GM12873 (cell line): Measurements from ENCODE around the gene JOSD1.

Experiments
- TF ChIP-seq, protein P1 (sequence below): IDR thresholded peaks from 2 replicates; pipeline ENCODE4 v1.5.1; 2012; ENCODE audit warnings: low read depth, mild to moderate bottlenecking, moderate library complexity, low read length, control low read depth; ENCODE audit not compliant: insufficient read depth; ENCODE audit errors: missing control alignments

The JOSD1 gene

GRCh38 chr22:38716271-38716670, 15.5 kb upstream of the JOSD1 start:
- TF ChIP-seq, protein P1, sequence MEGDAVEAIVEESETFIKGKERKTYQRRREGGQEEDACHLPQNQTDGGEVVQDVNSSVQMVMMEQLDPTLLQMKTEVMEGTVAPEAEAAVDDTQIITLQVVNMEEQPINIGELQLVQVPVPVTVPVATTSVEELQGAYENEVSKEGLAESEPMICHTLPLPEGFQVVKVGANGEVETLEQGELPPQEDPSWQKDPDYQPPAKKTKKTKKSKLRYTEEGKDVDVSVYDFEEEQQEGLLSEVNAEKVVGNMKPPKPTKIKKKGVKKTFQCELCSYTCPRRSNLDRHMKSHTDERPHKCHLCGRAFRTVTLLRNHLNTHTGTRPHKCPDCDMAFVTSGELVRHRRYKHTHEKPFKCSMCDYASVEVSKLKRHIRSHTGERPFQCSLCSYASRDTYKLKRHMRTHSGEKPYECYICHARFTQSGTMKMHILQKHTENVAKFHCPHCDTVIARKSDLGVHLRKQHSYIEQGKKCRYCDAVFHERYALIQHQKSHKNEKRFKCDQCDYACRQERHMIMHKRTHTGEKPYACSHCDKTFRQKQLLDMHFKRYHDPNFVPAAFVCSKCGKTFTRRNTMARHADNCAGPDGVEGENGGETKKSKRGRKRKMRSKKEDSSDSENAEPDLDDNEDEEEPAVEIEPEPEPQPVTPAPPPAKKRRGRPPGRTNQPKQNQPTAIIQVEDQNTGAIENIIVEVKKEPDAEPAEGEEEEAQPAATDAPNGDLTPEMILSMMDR: no peak

DNA sequence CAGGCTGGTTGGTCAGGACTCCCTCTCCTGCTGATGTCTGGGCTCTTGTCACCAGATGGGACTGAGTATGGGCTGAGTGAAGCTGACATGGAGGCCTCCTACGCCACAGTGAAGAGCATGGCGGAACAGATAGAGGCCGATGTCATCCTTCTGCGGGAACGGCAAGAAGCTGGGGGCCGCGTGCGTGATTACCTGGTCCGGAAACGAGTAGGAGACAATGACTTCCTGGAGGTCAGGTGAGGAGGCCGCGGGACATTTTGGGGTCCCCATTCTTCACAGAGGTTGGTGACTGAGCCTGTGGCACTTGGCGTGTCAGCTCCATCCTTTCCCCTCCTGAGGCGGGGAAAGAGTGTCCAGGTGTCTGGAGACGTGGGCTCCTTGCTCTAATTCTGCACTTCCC, 15.1 kb upstream of the JOSD1 start:
- TF ChIP-seq, protein P1: no peak

DNA sequence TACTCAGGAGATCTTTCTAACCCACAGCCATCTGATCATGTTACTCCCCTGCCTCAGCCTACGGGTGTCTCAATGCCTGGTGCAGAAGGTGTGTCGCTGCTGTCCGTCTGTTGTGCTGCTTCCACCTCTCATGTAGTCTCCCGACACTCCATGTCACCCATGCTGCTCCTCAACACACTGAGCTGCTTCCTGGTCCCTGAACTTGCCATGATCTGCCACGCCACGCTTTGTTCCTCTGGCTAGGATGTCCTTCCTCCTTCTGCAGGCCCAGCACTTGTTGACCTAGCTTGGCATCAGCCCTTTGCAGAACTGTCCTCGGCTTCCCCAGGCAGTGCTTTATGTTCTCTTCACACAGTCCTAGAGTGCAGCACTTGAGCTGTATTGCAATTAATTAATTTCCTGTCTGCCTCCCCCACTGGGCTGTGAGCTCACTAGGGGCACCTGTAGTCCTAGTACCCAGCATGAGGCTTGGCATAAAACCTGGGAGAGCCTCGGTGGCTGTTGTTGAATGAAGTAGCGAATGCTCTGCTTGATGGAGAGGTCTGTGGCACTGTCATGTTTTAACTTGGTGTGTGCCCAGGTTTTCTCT, 14.5 kb upstream of the JOSD1 start:
- TF ChIP-seq, protein P1: no peak

- TF ChIP-seq, protein P1: no peak
These were observed 13.2 kb upstream of the JOSD1 start for GRCh38 chr22:38713921-38714320.

DNA sequence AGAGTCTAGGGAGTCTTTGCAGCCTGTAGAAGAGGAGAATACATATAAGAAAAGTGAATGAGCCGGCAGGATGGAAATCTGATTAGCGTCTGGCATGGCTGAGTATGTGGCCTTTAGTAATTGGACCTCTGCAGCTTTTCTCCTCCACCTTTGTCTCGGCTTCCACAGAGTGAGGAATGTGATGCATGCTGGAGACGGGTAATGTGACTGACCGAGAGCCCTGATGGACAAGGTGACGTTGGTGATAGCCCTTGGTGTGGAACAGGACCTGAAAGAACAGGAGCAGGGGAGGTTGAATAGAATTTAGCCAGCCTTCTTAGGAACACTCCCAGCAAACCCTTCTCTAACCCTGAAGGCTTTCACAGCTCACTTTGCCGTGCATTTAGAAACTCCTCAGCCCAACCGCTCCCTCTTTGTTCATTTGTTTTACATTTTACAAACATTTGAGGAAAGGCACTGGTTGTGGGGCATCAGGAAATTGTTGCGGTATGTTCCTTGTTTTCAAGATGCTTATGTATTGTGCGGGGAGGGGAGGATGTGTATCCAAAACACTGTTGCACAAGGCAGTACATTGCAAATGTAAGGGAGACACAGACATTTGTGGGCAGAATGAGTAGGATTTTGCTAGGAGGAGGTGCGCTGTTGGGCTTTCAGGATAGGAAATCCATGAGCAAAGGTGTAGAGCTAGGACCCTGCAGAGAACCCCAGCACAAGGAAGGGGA, 11.9 kb upstream of the JOSD1 start:
- TF ChIP-seq, protein P1: no peak

GRCh38 chr22:38710866-38711265, 10.1 kb upstream of the JOSD1 start:
- TF ChIP-seq, protein P1: no peak

DNA sequence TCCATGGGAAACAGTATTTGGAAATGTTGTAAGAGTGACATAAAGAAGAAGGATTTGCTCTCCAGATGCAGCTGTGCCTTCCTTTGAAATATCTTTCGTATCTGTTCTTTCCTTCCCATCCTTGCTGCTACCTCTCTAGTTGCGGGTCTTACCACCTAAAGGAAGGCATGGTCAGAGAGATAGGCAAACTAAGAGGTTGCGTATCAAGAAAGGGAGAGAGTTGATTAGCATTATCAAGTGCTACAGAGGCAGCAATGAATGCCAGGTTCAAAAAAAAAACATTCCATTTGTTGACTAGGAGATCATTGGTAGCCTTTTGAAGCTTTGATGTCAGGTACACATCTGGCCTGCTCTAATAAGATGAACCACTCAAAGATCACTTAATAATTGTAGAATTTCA, 9.6 kb upstream of the JOSD1 start:
- TF ChIP-seq, protein P1: no peak
